MM.1S (cell line): ENCODE results near the gene MACROD2.
"Not testable (repeated sequence)": the region's sequence is repeated elsewhere in the genome, so short reads cannot be mapped to it uniquely, and the experiment has no call there.

Experiments used
- EZH2 ChIP-seq: fragments of 300-600 bp; sonication (generic); optimal IDR thresholded peaks from 2 replicates; pipeline ENCODE3; 2017; ENCODE audit warnings: low read depth, mild to moderate bottlenecking, antibody characterized with exemption, low read length, mixed read lengths
- EZH2phosphoT487 ChIP-seq: fragments of 300-600 bp; sonication (generic); IDR thresholded peaks from 2 replicates; pipeline ENCODE4 v1.6.1; 2018; ENCODE audit warnings: antibody characterized with exemption, low read length
- TF ChIP-seq, protein P1 (sequence below): fragments of 300-600 bp; sonication (generic); IDR thresholded peaks from 2 replicates; pipeline ENCODE4 v1.5.1; 2016; ENCODE audit warnings: antibody characterized with exemption, low read length, mixed read lengths

DNA sequence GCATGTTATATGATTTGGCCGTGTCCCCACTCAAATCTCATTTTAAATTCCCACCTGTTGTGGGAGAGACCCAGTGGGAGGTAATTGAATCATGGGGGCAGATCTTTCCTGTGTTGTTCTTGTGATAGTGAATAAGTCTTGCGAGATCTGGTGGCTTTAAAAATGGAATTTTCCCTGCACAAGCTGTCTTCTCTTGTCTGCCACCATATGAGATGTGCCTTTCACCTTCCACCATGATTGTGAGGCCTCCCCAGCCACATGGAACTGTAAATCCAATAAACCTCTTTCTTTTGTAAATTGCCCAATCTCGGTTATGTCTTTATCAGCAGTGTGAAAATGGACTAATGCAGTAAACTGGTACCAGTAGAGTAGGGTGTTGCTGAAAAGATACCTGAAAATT, 986.2 kb downstream of the MACROD2 start:
- TF ChIP-seq, protein P1, sequence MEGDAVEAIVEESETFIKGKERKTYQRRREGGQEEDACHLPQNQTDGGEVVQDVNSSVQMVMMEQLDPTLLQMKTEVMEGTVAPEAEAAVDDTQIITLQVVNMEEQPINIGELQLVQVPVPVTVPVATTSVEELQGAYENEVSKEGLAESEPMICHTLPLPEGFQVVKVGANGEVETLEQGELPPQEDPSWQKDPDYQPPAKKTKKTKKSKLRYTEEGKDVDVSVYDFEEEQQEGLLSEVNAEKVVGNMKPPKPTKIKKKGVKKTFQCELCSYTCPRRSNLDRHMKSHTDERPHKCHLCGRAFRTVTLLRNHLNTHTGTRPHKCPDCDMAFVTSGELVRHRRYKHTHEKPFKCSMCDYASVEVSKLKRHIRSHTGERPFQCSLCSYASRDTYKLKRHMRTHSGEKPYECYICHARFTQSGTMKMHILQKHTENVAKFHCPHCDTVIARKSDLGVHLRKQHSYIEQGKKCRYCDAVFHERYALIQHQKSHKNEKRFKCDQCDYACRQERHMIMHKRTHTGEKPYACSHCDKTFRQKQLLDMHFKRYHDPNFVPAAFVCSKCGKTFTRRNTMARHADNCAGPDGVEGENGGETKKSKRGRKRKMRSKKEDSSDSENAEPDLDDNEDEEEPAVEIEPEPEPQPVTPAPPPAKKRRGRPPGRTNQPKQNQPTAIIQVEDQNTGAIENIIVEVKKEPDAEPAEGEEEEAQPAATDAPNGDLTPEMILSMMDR, result not testable (repeated sequence)
- not testable (repeated sequence) for TF ChIP-seq EZH2, EZH2phosphoT487
